Measurements from ENCODE around the gene NAPG. TPM values are rescaled to one million over a fixed set of nuclear protein-coding genes. Genes with fewer than 3 reads are reported as not detected.
"Not testable (repeated sequence)": the region's sequence is repeated elsewhere in the genome, so short reads cannot be mapped to it uniquely, and the experiment has no call there.

NAPG gene
- total RNA-seq (2014; rRNA removed; shearing (Covaris generic)) = 48.6 and 65.8 TPM in 2 replicates

DNA sequence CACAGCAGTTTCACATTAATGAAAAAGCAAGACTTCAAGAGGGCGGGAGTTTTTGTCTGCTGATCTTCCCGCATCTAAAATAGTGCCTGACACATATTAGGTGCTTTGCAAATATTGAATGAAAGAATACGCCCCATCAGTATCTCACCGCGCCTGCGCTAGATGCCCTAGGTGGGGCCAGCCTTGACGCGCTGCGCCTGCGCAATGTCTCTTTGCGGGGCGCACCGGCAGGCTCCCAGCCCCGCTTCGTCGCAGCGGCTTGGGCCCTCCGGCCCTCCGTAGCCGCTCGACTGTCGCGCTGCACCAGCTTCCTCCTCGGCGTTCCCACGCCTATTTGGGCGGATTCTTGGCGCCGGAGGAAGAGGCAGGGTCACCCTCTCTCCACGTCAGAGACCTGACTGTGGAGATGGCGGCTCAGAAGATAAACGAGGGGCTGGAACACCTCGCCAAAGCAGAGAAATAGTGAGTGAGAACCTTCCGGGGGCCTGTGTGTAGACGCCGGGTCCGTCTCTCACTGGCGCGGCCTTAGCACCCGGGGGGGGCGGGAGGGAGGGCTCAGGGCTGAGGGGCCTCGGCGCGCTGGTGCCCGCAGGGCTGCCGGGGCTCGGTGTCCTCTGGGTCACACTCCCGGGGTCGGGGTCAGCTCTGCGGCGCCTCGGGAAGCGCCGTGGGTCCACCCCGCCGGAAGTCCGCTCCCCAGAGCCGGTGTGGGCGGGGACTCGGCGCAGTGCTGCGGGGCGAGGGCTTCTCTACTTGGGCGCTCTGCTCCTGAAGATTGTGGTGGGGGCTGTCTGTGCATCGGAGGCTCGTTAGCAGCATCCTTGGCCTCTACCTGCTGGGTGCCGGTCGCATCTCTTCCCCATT is at the start of gene NAPG:
TSS of gene NAPG (plus strand) at position 331 of the 864 bp plus-strand sequence. CDS start at position 407, 76 bp downstream.
- DNase-seq (ENCODE audit: low spot score) = peak; percentile 84

DNA sequence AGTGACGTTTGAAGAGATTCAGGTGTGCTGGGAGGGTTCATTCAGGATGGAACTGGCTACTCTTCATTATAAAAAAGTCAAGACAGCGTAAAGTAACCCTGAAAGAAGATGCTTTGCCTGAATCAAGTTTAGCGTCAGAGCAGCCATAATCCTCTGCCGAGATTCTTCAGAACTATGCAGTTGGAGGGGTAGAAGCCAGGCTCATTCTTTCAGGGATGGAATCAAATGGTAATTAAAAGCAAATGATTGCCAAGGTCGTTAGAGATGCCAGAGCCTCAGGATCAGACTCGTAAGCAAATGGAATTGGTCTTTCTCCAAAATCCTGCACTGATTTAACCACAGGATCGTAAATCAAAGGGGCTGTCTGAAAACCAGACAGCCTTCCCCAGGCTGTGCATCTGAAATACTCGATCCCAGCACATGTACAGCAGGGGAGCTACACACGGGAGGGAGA is 49.5 kb upstream of the NAPG start:
- DNase-seq (ENCODE audit: low spot score) = peak; percentile 38

DNA sequence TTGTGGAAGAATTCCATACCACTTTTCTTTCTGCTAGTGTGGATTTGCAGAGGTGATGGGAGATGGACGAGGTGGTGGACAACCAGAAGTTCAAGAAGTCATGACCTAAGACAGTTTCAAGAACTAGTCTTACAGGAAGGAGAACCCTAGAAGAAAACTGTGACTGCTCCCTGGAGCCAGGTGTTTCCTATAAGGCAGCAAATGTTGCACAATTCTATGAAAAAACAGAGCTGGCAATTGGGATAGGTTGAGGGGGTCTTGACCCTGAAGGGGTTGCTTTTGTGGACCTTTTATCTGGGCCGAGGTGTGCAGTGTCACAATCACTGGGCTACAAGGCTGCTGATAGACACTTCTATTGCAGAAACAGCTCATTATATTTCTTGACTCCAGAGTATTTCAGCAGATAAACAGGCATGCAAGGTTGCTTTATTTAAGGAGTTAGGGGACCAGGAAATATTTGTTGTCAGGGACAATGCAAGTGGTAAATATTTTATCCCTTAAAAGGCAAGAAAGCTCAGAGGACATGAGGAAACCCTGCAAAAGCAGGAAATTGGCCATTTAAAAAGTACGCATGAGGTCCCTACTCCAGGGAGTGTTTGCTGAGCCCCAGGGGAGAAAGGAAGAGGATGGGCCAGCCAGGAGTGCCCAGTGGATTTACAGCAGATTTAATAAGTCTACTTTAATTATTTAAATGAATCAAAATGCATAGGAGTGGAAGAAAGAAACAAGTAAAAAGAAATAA is 48.5 kb upstream of the NAPG start:
- DNase-seq (ENCODE audit: low spot score) = no peak

DNA sequence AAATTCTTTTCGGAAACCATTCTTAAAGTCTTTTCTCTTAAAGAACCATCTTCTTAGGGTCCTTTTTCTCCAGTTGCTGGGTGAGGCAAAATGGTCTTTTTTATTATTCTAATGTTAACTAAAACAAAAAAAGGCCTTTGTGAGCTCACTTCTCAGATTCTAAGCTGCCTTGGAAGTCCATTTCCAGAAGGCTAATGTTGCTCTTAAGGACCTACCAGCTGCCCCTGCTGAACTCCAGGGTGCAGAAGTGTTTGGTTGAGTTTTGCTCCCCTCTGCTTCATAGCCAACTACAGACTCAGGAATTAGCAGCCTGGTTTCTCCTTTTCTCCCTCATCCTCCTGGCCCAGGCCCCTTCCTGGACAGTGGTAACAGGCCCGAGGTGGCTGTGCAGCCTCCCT is 48.0 kb upstream of the NAPG start:
- no peak for DNase-seq (ENCODE audit: low spot score)

DNA sequence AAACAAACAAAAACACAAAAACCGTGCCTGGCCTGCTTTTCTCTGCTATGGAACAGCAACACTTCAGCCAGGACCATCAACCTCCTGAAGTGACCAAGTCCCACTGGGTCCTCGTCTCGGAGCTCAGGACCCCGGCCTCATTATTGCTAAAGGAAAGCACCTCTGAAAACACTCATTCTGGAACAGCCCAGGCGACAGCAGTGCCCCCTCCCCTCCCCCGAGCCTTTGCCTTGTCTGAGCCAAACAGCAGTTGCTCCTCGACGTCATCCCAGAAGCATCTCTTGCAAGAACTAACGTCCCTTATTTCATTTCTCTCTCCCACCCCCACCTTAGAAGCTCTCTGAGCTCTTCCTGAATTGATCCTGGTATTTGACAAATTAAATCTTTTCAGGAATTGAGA is 44.0 kb upstream of the NAPG start:
- no peak for DNase-seq (ENCODE audit: low spot score)

DNA sequence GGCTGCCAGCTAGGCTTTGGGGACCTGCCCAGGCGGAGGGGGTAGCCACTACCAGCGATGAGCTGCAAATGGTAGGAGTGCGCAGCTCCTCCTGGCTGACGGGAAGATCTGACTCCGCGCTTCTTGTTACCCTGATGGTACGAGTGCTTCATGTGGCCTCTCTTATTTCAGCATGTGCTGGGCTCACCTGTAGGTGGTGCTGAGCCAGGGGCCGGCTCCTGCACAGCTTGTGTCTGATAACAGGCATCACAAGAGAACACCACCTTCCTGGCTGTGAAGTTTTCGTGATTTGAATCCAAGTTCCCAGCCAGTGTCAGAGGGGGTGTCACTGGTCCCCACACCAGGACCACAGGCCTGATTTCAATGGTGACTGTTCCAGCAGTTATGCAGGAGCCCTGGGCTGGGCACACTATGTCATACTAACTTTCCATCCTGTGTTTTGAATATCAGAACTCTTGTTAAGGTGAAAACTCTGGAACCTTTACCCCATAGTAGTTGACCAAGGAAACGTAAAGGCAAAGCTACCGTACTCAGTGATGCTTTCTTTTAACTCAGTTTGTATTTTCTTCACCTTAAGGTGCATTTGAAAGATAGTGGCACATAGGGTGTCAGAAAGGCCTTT is 43.4 kb upstream of the NAPG start:
- DNase-seq (ENCODE audit: low spot score) = no peak

DNA sequence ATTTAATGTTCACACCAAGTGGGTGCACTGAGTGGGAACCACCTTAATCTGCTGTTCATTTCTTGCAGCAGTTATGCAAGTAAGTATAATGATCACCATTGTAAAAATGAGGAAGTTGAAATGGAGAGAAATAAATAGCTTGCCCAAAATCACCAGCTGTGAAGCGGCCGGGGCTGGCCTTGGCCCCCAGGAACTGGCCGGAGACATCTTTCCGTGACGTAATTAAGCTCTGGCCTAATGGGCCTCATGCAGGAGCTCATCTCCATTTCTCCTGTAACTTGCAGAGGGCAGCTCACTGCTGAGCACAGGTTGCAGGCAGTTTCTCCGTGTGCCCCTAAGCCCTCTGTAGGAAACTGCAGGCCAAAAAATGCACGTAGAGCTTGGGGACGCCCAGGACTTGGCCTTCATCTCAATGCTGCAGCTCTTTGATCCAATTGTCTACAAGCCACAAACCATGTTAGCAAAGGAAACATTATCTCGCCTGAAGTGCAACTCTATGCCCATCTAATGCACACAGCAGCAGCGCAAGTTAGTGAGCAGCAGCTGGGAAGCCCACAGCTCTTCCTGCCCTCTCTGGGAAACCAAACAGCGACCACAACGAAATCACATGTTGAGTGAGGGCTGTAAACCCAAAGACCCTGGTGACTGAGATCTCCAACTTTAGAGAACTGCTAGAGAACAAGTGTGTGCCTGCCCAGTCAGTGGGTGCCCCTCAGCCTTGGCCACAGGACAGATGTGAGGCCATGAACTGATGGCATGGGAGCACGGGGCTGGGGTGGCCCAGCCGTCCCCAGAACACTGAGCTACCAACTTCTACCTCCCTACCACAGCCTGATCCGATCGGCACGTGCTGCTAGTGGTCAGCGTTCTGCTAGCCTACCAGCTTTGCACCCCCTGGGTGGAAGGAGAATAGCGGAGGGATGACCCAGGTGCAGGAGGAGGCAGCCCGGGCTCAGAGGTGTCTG is 42.6 kb upstream of the NAPG start:
- DNase-seq (ENCODE audit: low spot score) = no peak

DNA sequence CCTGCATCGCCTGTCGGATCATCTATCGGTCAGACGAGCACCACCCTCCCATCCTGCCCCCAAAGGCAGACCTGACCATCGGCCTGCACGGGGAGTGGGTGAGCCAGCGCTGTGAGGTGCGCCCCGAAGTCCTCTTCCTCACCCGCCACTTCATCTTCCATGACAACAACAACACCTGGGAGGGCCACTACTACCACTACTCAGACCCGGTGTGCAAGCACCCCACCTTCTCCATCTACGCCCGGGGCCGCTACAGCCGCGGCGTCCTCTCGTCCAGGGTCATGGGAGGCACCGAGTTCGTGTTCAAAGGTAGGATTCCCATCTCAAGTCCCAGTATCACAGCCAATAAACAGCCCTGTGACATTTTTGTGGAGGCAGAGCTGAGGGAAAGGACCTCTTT is 40.4 kb upstream of the NAPG start:
- no peak for DNase-seq (ENCODE audit: low spot score)

DNA sequence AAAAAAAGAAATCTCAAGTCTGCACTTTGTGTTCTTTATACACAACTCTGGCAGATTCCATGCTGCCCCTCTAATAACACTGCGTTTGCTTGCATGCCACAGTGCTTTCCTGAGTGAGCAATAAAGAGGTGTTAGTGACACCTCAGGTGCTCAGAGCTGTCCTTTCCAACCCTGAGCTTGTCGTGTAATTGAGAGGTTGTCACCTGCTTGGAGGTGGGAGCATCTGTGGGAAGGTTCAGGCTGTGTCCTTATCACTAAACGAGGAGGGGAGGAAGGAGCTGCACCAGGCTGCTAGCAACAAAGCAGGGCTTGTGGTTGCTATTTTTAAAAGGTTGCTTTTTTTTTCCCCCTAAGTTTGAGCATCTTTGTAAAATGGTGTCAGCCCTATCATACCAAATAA is 39.5 kb upstream of the NAPG start:
- no peak for DNase-seq (ENCODE audit: low spot score)

DNA sequence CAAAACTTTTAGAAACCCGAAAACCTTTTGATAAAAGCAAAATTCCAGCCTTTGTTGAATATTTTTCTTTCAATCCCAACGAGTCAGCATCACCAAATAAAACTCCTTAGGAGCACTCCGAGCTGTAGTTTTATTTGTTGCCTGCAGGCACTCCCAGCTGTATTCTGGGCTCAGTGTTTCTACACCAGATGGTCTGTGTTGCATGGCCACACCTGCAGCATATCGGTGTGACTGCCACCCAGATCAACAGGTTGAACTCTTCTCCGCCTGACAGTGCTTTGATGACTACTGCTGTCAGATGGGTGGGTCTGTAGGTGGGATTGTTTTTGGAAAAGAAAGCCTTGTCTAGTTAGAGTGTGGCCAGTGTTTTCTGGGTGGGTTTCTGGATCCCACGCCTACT is 38.7 kb upstream of the NAPG start:
- no peak for DNase-seq (ENCODE audit: low spot score)

DNA sequence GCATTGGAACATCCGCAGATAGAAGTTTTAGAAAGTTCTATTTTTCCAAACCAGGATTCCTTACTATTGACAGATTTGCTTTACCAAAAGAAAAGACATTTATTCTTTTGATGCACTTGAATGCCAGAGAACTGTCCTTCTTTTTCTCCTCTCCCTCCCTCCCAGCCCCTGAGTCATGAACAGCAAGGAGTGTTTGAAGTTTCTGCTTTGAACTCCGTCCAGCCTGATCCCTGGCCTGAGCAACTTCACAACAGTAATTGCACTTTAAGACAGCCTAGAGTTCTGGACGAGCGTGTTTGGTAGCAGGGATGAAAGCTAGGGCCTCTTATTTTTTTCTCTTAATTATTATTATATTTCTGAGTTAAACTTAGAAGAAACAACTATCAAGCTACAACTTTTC is 37.8 kb upstream of the NAPG start:
- DNase-seq (ENCODE audit: low spot score) = no peak

DNA sequence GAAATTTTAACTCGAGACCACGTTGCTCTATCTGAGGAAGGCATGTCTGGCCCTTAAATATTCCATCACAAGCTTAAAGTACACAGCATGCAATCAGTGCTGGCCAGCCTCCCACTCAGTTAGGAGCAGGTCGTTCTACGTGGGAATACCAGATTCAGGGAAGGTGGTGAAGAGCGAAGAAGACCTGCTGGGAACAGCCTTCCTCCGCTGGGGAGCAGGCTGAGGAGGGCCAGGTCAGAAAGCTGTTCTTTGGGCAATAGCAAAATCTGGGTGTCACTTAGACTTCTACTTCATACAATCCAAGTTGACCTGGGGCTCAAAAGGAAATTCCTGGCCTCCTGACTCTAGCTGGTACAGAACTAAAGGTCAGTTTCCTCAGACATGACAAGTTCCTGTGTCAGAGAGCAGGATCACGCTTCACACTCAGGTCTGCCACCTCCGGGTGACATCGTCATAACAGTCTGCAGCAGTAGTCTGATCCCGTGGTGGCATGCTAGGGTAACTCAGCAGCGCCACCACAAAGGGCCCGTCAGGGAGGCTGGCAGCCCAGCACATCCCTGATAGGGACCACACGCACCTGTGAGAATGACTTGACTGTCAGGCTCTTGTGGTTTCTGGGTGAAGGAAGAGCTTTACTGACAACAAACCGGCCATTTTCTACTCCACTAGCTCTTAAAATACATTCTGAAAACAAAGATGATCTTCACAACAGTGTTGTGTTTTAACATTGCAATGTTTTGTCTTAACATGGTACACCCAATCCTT is 35.2 kb upstream of the NAPG start:
- DNase-seq (ENCODE audit: low spot score) = no peak

DNA sequence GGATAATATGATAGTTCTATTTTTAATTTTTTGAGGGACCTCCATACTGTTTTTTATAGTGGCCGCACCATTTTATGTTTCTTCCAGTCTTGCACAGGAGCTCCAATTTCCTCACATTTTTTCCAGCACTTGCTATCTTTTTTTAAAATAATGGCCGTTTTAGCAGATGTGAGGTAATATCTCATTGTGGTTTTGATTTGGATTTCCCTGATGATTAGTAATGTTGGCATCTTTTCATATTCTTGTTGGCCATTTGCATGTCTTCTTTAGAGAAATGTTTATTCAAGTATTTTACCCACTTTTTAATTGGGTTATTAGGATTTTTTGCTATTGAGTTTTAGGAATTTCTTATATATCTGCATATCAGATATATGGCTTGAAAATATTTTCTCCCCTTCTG is 29.9 kb upstream of the NAPG start:
- DNase-seq (ENCODE audit: low spot score) = no peak

DNA sequence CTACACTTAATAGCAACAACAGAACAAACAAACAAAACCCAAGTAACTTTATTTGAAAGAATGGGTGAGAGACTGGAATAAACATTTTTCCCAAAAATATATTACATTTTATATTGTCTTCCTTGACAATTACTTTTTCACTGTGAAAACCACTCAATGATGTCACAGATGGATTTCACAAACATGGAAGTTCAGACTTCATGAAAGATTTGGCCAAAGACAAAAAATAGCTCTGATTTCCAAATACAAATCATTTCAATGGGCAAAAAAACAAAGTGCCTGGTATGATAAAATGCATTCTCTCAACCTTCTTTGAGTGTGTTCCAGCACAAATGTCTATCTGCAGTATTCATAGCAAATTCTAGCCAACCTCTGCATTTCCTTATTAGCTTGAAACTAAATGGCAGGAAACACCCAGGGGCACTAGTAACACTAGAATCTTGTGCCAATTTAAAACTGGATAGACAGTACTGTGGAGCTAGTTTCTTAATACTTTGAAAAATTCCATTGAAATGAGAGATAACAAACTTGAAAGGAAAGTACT is 28.5 kb upstream of the NAPG start:
- DNase-seq (ENCODE audit: low spot score) = no peak

DNA sequence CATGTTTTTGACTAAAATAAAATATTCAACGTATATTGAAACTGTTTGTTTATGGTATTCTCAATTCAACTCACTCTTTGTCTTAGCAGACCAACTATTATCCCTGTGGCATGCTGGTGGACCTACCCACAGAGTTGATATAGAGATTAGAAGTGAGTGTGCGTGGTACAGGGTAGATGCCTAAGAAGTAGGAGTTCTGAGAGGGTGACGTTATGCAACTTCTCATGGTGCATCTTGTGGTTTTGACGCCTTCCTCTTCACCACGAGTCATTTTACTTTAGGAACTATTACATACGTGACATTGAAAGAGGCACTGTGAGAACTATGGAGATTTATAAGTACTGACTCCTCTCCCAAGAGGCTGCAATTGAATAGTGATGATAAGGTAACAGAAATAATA is 26.6 kb upstream of the NAPG start:
- DNase-seq (ENCODE audit: low spot score) = no peak

DNA sequence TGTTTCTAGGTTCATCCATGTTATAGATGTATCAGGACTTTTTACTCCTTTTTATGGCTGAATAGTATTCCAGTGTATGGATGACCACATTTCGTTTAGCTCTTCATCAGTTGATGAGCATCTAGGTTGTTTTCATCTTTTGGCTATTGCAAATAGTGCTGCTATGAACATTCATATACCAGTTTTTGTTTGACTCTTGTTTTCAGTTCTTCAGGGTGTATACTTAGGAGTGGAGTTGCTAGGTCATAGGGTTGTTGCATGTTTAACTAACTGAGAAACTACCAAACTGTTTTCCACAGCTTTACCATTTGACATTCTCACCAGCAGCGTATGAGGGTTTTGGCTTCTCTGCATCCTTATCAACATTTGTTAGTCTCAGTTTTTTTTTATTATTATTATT is 25.8 kb upstream of the NAPG start:
- DNase-seq (ENCODE audit: low spot score) = no peak

DNA sequence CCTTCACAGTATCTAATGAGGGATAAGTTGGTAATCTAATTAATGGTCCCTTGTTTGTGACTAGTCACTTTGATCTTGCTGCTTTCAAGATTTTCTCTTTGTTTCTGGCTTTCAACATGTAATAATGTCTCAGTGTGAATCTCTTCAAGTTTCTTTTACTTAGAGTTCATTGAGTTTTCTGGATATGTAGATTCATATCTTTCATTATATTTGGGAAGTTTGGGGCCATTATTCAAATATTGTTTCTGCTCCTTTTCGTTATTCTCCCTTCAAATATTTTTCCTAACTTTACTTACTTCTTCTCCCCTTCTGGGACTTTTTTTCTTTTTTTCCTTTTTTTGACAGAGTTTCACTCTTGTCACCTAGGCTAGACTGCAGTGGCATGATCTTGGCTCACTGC is 21.1 kb upstream of the NAPG start:
- DNase-seq (ENCODE audit: low spot score) = no peak

DNA sequence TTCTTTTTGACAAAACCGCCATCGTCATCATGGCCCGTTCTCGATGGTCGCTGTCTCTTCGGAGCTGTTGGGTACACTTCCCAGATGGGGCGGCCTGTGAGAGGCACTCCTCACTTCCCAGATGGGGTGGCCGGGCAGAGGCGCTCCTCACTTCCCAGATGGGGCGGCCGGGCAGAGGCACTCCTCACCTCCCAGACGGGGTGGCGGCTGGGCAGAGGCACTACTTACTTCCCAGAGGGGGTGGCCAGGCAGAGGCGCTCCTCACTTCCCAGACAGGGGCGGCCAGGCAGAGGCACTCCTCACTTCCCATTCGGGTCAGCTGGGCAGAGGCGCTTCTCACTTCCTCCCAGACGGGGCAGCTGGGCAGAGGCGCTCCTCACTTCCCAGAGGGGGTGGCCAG is 19.9 kb upstream of the NAPG start:
- DNase-seq (ENCODE audit: low spot score) = not testable (repeated sequence)

DNA sequence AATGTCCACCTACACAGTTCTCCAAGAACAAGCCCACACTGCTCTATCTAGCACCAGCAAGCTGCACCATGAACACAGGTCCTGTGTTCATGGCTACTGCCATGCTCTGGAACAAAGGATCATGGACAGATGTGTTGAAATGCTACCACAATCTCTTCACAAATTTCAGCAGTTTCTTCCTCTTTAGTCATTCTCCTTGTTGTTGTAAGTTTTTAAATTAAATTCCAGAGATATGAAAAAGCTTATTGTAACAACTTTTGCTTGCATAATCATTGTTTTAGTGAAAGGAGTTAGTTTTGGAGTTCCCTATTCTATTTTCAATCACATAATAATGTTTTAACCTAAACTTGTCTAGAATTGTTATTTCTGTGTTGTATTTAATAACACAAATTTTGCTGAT is 17.2 kb upstream of the NAPG start:
- DNase-seq (ENCODE audit: low spot score) = no peak

DNA sequence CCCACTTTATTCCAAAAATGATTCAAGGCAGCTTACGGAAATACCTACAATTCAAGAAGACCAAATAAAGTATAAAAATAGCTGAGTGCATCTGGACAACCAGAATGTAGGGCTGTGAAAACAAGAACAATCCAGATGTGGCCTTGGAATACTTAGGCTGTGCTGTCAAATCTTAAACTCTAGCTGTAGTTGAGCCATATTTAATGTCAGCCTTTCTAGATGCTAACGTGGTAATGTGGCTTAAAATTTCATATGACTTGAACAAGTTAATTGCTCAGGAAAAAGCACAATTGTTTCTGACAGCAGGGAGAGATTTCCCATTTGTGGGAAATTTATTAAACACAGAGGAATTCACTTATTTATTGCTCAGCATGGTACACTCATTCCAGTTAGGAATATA is 14.6 kb upstream of the NAPG start:
- no peak for DNase-seq (ENCODE audit: low spot score)
